ENCODE results near the gene GSTM4. TPM values are rescaled to one million over a fixed set of nuclear protein-coding genes. Genes with fewer than 3 reads are reported as not detected.

The GSTM4 gene
- total and polyA plus RNA-seq, 2 experiments from 2014 or later, result 12.8 to 12.9 TPM

GRCh38 chr1:109630081-109630897 is 25.6 kb upstream of the GSTM4 start:
- no peak overlapping the region for H2AFZ ChIP-seq
- no peak overlapping the region for H3K4me3 ChIP-seq
- H3K4me1 ChIP-seq (ENCODE audit: insufficient read depth), result no peaks in the 10 kb centered on the region
- TF ChIP-seq REST (IDR thresholded peaks at IDR 0.05; ENCODE audit: unreplicated experiment), result no peak
- peak in 1 of 2 experiments; percentile 56; a peak in 2 of 4 replicates for TF ChIP-seq CTCF (conservative IDR thresholded peaks at IDR 0.05; ENCODE audit: low read depth in 2 of 2)
- Mint-ChIP-seq H3K36me3 (ENCODE audit: low read depth) (peaks cover 27% of the 10 kb centered on the region), H3K4me1 (peaks cover 19% of the 10 kb centered on the region), H3K27ac (no peak overlapping the region), H3K9me3 (no peaks in the 10 kb centered on the region), H3K4me3 (no peak overlapping the region), H3K27me3 (ENCODE audit: insufficient read depth, low read depth, poor library complexity) (peaks cover 4% of the 10 kb centered on the region)
- no peak overlapping the region for H3K4me2 ChIP-seq
- H3K79me2 ChIP-seq (replicated peaks; ENCODE audit: insufficient read depth), result no peaks in the 10 kb centered on the region
- peak overlapping the region; percentile 55; the same call in 1 of the 2 replicates for H3K27ac ChIP-seq (ENCODE audit: low read depth)
- no peaks in the 10 kb centered on the region for H3K27me3 ChIP-seq (ENCODE audit: insufficient read depth)
- DNase-seq (ENCODE audit: low spot score) (peak; percentile 66), ATAC-seq (peak; percentile 51)
- H4K20me1 ChIP-seq (replicated peaks; ENCODE audit: insufficient read depth), result no peaks in the 10 kb centered on the region
- no peaks in the 10 kb centered on the region for H3K9me2 ChIP-seq (ENCODE audit: insufficient read depth)
- H3F3A ChIP-seq (replicated peaks; ENCODE audit: low read depth), result no peaks in the 10 kb centered on the region
- H3K36me3 ChIP-seq (ENCODE audit: insufficient read depth), result peaks cover 4% of the 10 kb centered on the region; the same call in 1 of the 2 replicates

GRCh38 chr1:109630898-109631512 is 24.9 kb upstream of the GSTM4 start:
- no peaks in the 10 kb centered on the region for H3F3A ChIP-seq (replicated peaks; ENCODE audit: low read depth)
- no peak overlapping the region for H3K4me3 ChIP-seq
- no peaks in the 10 kb centered on the region for H3K9me2 ChIP-seq (ENCODE audit: insufficient read depth)
- ATAC-seq (no peak), DNase-seq (ENCODE audit: low spot score) (no peak)
- no peak overlapping the region for H3K4me3 Mint-ChIP-seq
- peaks cover 4% of the 10 kb centered on the region; the same call in 1 of the 2 replicates for H3K36me3 ChIP-seq (ENCODE audit: insufficient read depth)
- peaks cover 23% of the 10 kb centered on the region for H3K4me1 Mint-ChIP-seq
- H2AFZ ChIP-seq, result no peak overlapping the region
- no peaks in the 10 kb centered on the region for H3K27me3 ChIP-seq (ENCODE audit: insufficient read depth)
- H3K36me3 Mint-ChIP-seq (ENCODE audit: low read depth), result peaks cover 27% of the 10 kb centered on the region
- H3K9me3 Mint-ChIP-seq, result no peaks in the 10 kb centered on the region
- peaks cover 4% of the 10 kb centered on the region for H3K27me3 Mint-ChIP-seq (ENCODE audit: insufficient read depth, low read depth, poor library complexity)
- no peaks in the 10 kb centered on the region for H3K79me2 ChIP-seq (replicated peaks; ENCODE audit: insufficient read depth)
- H4K20me1 ChIP-seq (replicated peaks; ENCODE audit: insufficient read depth), result no peaks in the 10 kb centered on the region
- no peak overlapping the region for H3K27ac Mint-ChIP-seq
- no peak overlapping the region for H3K27ac ChIP-seq (ENCODE audit: low read depth)
- no peak overlapping the region for H3K4me2 ChIP-seq
- H3K4me1 ChIP-seq (ENCODE audit: insufficient read depth), result peaks cover 2% of the 10 kb centered on the region
- no peak for TF ChIP-seq STAT1 (IDR thresholded peaks at IDR 0.05; ENCODE audit: unreplicated experiment)
- TF ChIP-seq ZNF331 (CRISPR knock-in tag; IDR thresholded peaks at IDR 0.05; ENCODE audit: low read depth), result no peak
- no peak for TF ChIP-seq NANOG (IDR thresholded peaks at IDR 0.05; ENCODE audit: borderline replicate concordance)
- TF ChIP-seq EZH2 (IDR thresholded peaks at IDR 0.05; ENCODE audit: low read depth, unreplicated experiment), result no peak
